PC-9 (cell line): ENCODE measurements around the gene ITPKB. TPM values are rescaled to one million over a fixed set of nuclear protein-coding genes. Genes with fewer than 3 reads are reported as not detected.

Experiments used
- BruUV-seq: library from RNA; stranded (reverse); fragments of 400-500 nt; replicated peaks from 2 replicates; lab custom pipeline; 2021; lab: Mats Ljungman, UMichigan
- CTCF ChIA-PET: fragments of 300-600 bp; sonication (Branson Sonifier 250); formaldehyde crosslinking; loops from one replicate; lab custom pipeline; 2022; ENCODE audit warnings: antibody characterized with exemption; lab: Charles Lee
- POLR2A ChIA-PET: fragments of 300-600 bp; sonication (Branson Sonifier 250); formaldehyde crosslinking; loops from one replicate; lab custom pipeline; 2022; ENCODE audit warnings: antibody characterized with exemption; ENCODE audit not compliant: unreplicated experiment; lab: Charles Lee
- DNase-seq, 2 experiments: peaks; one replicate each; pipeline versions ENCODE4 v3.0.0 to v3.0.0-alpha.2; 2015 to 2022; ENCODE audit warnings: mixed read lengths in 1 of 2
- H2AFZ ChIP-seq: fragments of 200-600 bp; sonication (generic); 2 replicates; pipeline ENCODE4 v1.8.1; 2017; ENCODE audit warnings: antibody characterized with exemption
- H3F3A ChIP-seq: fragments of 200-600 bp; sonication (generic); 2 replicates; pipeline ENCODE4 v1.8.1; 2017; ENCODE audit warnings: antibody characterized with exemption, mild to moderate bottlenecking, low read depth; ENCODE audit not compliant: insufficient read depth
- H3K27ac ChIP-seq: fragments of 200-600 bp; sonication (generic); 2 replicates; pipeline ENCODE4 v1.6.1; 2016; ENCODE audit warnings: mixed run types
- H3K27me3 ChIP-seq: fragments of 200-600 bp; sonication (generic); 2 replicates; pipeline ENCODE4 v1.6.1; 2016; ENCODE audit warnings: low read depth, mixed run types; ENCODE audit not compliant: insufficient read depth
- H3K36me3 ChIP-seq: fragments of 200-600 bp; sonication (generic); 2 replicates; pipeline ENCODE4 v1.6.1; 2016; ENCODE audit warnings: low read depth, mixed run types
- H3K4me1 ChIP-seq: fragments of 200-600 bp; sonication (generic); replicated peaks from 2 replicates; pipeline ENCODE4 v1.6.1; 2016; ENCODE audit warnings: mixed run types; ENCODE audit not compliant: insufficient read depth
- H3K4me2 ChIP-seq: fragments of 200-600 bp; sonication (generic); 2 replicates; pipeline ENCODE4 v1.6.1; 2017; ENCODE audit warnings: mixed run types
- H3K4me3 ChIP-seq: fragments of 200-600 bp; sonication (generic); 2 replicates; pipeline ENCODE4 v1.6.1; 2016; ENCODE audit warnings: mixed run types
- H3K79me2 ChIP-seq: fragments of 200-600 bp; sonication (generic); 2 replicates; pipeline ENCODE4 v1.6.1; 2017; ENCODE audit warnings: low read depth, mixed run types
- H3K9me2 ChIP-seq: fragments of 200-600 bp; sonication (generic); 2 replicates; pipeline ENCODE4 v1.8.1; 2017; ENCODE audit warnings: mild to moderate bottlenecking; ENCODE audit not compliant: insufficient read depth
- H3K9me3 ChIP-seq: fragments of 200-600 bp; sonication (generic); 2 replicates; pipeline ENCODE4 v1.8.1; 2016; ENCODE audit warnings: low read depth; ENCODE audit not compliant: insufficient read depth
- H4K20me1 ChIP-seq: fragments of 200-600 bp; sonication (generic); 2 replicates; pipeline ENCODE4 v1.8.1; 2017; ENCODE audit not compliant: insufficient read depth
- EZH2 ChIP-seq: fragments of 200-600 bp; sonication (generic); IDR thresholded peaks from 2 replicates; pipeline ENCODE4 v1.8.0; 2017; ENCODE audit warnings: antibody characterized with exemption, low read depth
- intact Hi-C: fragments of 100-400 bp; cut with micrococcal nuclease; formaldehyde crosslinking; loops from one replicate; pipeline ENCODE4 v1.10.0; 2022; ENCODE audit not compliant: unreplicated experiment
- total RNA-seq: library from RNA; stranded (reverse); gene quantifications from 2 replicates; pipeline ENCODE4 v1.2.3, GENCODE V29; 2021
- TF ChIP-seq, protein P1 (sequence below): fragments of 200-600 bp; sonication (generic); conservative IDR thresholded peaks from 2 replicates; pipeline ENCODE4 v1.6.1; 2017; ENCODE audit warnings: mixed run types, antibody characterized with exemption, mild to moderate bottlenecking, moderate library complexity

The ITPKB gene
- total RNA-seq, 1 experiment from 2014 or later: 13.4 TPM

DNA sequence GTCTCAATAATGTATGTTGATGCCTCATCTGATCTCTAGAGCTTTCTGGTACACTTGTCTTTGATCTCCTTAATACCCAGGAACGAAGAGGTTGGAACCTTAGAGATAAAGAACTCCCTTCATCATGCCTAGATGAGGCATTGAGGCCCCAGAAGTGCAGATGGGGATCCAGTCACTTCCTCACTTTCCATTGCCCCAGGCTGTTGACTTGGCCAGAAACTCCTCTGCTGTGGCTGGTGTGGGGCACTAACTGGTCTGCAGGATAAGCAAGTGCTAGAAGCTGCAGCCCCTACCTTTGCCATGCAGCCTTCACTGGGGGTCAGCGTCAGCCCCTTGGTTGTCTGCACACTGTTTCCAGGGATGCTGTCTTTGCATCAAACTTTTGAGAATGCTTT, 140.6 kb downstream of the ITPKB start:
- intact Hi-C loops: no loop called here
- H3F3A ChIP-seq: no peaks in the 10 kb centered on the region
- no peaks in the 10 kb centered on the region for H3K4me1 ChIP-seq
- no peak for DNase-seq
- no peak for TF ChIP-seq EZH2
- TF ChIP-seq, protein P1, sequence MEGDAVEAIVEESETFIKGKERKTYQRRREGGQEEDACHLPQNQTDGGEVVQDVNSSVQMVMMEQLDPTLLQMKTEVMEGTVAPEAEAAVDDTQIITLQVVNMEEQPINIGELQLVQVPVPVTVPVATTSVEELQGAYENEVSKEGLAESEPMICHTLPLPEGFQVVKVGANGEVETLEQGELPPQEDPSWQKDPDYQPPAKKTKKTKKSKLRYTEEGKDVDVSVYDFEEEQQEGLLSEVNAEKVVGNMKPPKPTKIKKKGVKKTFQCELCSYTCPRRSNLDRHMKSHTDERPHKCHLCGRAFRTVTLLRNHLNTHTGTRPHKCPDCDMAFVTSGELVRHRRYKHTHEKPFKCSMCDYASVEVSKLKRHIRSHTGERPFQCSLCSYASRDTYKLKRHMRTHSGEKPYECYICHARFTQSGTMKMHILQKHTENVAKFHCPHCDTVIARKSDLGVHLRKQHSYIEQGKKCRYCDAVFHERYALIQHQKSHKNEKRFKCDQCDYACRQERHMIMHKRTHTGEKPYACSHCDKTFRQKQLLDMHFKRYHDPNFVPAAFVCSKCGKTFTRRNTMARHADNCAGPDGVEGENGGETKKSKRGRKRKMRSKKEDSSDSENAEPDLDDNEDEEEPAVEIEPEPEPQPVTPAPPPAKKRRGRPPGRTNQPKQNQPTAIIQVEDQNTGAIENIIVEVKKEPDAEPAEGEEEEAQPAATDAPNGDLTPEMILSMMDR: no peak
- ChIA-PET POLR2A (no interaction called here), CTCF (no interaction called here)
- no TSS peak for BruUV-seq
- no peak overlapping the region for H3K4me2 ChIP-seq
- H3K4me3 ChIP-seq: no peak overlapping the region
- H3K79me2 ChIP-seq: no peaks in the 10 kb centered on the region
- H3K27ac ChIP-seq: no peak overlapping the region
- H4K20me1 ChIP-seq: no peaks in the 10 kb centered on the region
- peaks cover 75% of the 10 kb centered on the region for H3K27me3 ChIP-seq
- H3K9me3 ChIP-seq: no peaks in the 10 kb centered on the region
- no peaks in the 10 kb centered on the region for H3K36me3 ChIP-seq
- no peaks in the 10 kb centered on the region for H3K9me2 ChIP-seq
- H2AFZ ChIP-seq: no peak overlapping the region

DNA sequence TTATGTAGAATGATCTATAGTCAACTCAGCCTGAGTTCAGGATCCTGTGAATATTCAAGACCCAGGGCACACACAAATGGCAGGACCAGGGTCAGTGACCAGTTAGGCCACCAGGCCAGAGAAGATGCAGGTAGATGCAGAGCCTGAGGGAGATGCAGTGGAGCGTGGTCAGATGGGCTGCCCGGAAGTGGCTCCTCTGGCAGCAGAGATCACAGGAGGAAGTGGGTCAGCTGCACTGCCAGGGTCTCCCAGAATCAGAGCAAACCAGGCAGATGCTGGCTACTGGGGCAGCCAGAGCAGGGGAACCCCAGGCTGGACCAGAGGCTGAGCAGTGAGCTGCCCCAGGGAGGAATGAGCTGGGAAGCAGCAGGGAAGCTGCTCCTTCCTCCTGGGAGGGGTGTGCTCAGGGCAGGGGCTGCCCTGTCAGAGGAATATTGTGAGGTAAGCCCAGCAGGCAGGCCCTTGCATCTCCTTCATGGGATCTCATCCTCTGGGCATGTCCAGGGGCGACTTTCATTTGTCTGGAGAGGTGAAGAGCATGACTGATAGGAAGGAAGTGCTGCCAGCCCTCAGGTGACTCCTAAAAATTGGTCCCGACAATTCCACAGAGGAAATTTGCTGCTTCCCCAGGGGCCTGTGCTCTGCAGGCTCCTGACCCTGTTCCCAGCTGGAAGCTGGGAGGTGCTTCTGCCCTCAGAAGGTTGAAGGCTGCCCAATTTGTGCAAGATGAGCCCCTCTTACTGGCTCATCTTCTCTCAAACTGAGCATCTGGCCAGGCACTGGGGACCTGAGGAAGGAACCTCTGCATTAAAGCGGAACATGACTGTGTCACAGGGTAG, 141.2 kb downstream of the ITPKB start:
- BruUV-seq: no TSS peak
- no peak overlapping the region for H2AFZ ChIP-seq
- ChIA-PET CTCF (no interaction called here), POLR2A (no interaction called here)
- no peaks in the 10 kb centered on the region for H3K36me3 ChIP-seq
- H3F3A ChIP-seq: no peaks in the 10 kb centered on the region
- intact Hi-C loops: no loop called here
- H3K27me3 ChIP-seq: peaks cover 75% of the 10 kb centered on the region
- H3K9me3 ChIP-seq: no peaks in the 10 kb centered on the region
- H3K27ac ChIP-seq: no peak overlapping the region
- H3K79me2 ChIP-seq: no peaks in the 10 kb centered on the region
- no peak overlapping the region for H3K4me2 ChIP-seq
- no peaks in the 10 kb centered on the region for H3K9me2 ChIP-seq
- H4K20me1 ChIP-seq: no peaks in the 10 kb centered on the region
- TF ChIP-seq, protein P1: no peak
- no peak for TF ChIP-seq EZH2
- no peak for DNase-seq
- H3K4me1 ChIP-seq: no peaks in the 10 kb centered on the region
- no peak overlapping the region for H3K4me3 ChIP-seq

DNA sequence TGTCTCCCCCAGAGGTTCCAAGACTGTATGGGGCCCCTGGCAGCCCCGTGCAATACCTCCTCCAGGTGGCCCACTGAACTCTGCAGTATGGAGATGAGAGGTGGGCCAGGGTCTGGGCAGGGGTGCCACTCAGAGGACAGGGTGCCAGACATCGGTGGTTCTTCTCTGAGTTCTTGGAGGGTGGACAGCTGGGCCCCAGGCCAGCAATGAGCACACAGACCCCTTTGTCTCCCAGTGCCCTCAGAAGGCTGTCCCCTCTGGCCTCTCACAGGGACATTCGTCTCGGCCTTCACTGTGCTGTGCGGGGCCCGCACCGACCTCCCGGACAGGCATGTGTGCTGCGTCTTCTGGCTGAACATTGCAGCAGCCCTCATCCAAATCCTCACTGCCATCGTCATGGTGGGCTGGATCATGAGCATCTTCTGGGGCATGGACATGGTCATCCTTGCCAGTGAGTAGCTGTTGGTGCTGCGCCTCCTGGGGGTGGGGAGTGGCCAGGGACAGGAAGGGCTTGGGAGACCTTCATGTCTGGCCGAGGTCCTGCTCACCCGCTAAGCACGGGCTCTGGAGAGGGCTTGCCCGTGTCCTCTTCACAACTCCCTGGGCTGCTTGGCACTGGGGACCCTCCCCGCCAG, 142.4 kb downstream of the ITPKB start:
- H2AFZ ChIP-seq: no peak overlapping the region
- no peak overlapping the region for H3K4me2 ChIP-seq
- ChIA-PET CTCF (no interaction called here), POLR2A (no interaction called here)
- no peaks in the 10 kb centered on the region for H3K79me2 ChIP-seq
- H3K4me1 ChIP-seq: no peaks in the 10 kb centered on the region
- no peaks in the 10 kb centered on the region for H3K9me3 ChIP-seq
- DNase-seq: no peak
- BruUV-seq: no TSS peak
- H3K4me3 ChIP-seq: no peak overlapping the region
- H3K27ac ChIP-seq: no peak overlapping the region
- no peaks in the 10 kb centered on the region for H3K36me3 ChIP-seq
- peaks cover 81% of the 10 kb centered on the region for H3K27me3 ChIP-seq
- H4K20me1 ChIP-seq: no peaks in the 10 kb centered on the region
- H3K9me2 ChIP-seq: no peaks in the 10 kb centered on the region
- intact Hi-C loops: no loop called here
- TF ChIP-seq, protein P1: no peak
- no peak for TF ChIP-seq EZH2
- no peaks in the 10 kb centered on the region for H3F3A ChIP-seq
